Esophagus muscularis mucosa (tissue), 4 donors: ENCODE results near the gene TMPRSS11D.

Experiments used
- EP300 ChIP-seq: sonication (generic); formaldehyde crosslinking; IDR thresholded peaks from one replicate; pipeline ENCODE4 v1.6.1; 2017; ENCODE audit warnings: antibody characterized with exemption
- POLR2A ChIP-seq: fragments of 450-650 bp; IDR thresholded peaks from one replicate; pipeline ENCODE4 v1.6.1; 2017; ENCODE audit warnings: antibody characterized with exemption, moderate library complexity, mild to moderate bottlenecking, low read depth
- POLR2AphosphoS5 ChIP-seq, 2 donors: sonication (generic); formaldehyde crosslinking; IDR thresholded peaks; one replicate each; pipeline ENCODE4 v1.6.1; 2017; ENCODE audit warnings: antibody characterized with exemption in 2 of 2
- TF ChIP-seq, protein P1 (sequence below), 3 experiments: fragments of 200-600 bp in 2 of 3; fragments of 450-650 bp in 1 of 3; sonication (generic) in 2 of 3; IDR thresholded peaks; one replicate each; pipeline ENCODE4 v1.5.1; 2017 to 2019; ENCODE audit warnings: antibody characterized with exemption in 3 of 3, mild to moderate bottlenecking in 2 of 3, moderate library complexity in 1 of 3

DNA sequence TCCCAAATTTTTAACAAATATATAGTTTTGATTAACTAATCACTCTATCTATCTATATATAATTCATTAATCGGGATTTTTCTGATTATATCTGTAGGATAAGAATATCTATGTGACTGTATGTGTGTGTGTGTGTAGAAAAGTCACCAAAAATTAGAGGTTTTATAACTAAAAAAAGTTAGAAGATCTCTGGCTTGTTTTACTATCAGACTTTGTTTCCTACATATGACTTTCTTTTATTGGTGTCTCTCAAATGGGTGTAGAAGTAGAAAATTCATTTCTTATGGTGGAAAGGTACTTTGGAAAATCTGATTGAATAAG is 26.7 kb upstream of the TMPRSS11D start:
- TF ChIP-seq, protein P1, sequence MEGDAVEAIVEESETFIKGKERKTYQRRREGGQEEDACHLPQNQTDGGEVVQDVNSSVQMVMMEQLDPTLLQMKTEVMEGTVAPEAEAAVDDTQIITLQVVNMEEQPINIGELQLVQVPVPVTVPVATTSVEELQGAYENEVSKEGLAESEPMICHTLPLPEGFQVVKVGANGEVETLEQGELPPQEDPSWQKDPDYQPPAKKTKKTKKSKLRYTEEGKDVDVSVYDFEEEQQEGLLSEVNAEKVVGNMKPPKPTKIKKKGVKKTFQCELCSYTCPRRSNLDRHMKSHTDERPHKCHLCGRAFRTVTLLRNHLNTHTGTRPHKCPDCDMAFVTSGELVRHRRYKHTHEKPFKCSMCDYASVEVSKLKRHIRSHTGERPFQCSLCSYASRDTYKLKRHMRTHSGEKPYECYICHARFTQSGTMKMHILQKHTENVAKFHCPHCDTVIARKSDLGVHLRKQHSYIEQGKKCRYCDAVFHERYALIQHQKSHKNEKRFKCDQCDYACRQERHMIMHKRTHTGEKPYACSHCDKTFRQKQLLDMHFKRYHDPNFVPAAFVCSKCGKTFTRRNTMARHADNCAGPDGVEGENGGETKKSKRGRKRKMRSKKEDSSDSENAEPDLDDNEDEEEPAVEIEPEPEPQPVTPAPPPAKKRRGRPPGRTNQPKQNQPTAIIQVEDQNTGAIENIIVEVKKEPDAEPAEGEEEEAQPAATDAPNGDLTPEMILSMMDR (IDR thresholded peaks at IDR 0.05) = no peak
- TF ChIP-seq EP300 = no peak
- TF ChIP-seq POLR2A = no peak
- TF ChIP-seq POLR2AphosphoS5 (IDR thresholded peaks at IDR 0.05) = no peak
